Measurements from ENCODE around the gene SMIM44.
A peak's percentile ranks its signal among the peaks of the same experiment; 100 is the strongest.

SMIM44 gene

DNA sequence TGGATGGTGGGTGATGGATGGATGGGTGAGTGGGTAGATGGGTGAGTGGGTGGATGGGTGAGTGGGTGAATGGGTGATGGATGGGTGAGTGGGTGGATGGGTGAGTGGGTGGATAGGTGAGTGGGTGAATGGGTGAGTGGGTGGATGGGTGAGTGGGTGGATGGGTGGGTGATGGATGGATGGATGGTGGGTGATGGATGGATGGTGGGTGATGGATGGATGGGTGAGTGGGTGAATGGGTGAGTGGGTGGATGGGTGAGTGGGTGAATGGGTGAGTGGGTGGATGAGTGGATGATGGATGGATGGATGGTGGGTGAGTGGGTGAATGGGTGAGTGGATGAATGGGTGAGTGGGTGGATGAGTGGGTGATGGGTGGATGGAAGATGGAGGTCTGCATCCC, 5.7 kb downstream of the SMIM44 start:
- DNase-seq (ENCODE audit: low read depth) = no peak

DNA sequence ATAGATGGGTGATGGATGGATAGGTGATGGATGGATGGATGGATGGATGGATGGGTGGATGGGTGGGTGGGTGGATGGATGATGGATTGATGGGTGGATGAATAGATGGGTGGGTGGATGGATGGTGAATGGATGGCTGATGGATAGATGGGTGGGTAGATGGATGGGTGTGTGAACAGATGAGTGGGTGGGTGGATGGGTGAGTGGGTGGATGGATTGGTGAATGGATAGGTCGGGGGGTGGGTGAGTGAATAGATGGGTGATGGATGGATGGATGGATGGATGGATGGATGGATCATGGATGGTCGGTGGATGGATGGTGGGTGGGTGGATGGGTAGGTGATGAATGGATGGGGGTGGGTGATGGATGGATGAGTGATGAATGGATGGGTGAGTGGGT, 6.4 kb downstream of the SMIM44 start:
- no peak for DNase-seq (ENCODE audit: low read depth)

GRCh38 chr19:3475449-3475848, 7.8 kb downstream of the SMIM44 start:
- no peak for DNase-seq (ENCODE audit: low read depth)

- no peak for DNase-seq (ENCODE audit: low read depth)
Observed at GRCh38 chr19:3474614-3475013, 8.6 kb downstream of the SMIM44 start.

- no peak for DNase-seq (ENCODE audit: low read depth)
Observed at GRCh38 chr19:3474010-3474409, 9.2 kb downstream of the SMIM44 start.

DNA sequence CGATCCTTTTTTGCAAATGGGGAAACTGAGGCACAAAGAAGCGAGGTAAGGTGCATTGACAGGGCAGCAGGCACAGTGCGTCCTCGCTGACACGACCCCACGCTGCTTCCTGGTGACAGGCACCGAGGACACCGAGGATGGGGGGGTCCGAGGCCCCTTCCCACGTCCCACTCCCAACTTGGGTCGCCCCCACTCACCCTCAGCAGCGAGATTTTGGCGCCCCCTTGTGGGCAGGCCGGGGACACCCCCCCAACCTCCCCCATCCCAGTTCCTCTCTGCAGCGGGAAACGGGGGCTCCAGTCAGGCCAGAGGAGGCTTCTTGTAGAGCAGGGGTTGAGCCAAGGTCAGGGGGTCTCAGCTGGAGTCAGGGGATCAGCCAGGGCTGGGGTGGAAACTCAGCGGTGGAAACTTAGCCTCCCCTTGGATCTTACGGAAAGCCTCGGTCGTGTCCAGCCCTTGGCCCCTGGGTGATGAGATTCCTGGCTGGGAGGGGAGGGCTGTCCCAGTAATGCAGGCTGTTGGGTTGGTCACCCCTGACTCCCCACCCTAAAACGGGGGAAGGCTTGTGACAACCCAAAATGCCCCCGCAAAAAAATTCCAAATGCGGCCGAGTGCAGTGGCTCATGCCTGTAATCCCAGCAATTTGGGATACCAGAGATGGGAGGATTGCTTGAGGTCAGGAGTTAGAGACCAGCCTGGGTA, 11.1 kb downstream of the SMIM44 start:
- peak; percentile 24 for DNase-seq (ENCODE audit: low read depth)

- no peak for DNase-seq (ENCODE audit: low read depth)
Observed at GRCh38 chr19:3470500-3471128, 12.6 kb downstream of the SMIM44 start.

DNA sequence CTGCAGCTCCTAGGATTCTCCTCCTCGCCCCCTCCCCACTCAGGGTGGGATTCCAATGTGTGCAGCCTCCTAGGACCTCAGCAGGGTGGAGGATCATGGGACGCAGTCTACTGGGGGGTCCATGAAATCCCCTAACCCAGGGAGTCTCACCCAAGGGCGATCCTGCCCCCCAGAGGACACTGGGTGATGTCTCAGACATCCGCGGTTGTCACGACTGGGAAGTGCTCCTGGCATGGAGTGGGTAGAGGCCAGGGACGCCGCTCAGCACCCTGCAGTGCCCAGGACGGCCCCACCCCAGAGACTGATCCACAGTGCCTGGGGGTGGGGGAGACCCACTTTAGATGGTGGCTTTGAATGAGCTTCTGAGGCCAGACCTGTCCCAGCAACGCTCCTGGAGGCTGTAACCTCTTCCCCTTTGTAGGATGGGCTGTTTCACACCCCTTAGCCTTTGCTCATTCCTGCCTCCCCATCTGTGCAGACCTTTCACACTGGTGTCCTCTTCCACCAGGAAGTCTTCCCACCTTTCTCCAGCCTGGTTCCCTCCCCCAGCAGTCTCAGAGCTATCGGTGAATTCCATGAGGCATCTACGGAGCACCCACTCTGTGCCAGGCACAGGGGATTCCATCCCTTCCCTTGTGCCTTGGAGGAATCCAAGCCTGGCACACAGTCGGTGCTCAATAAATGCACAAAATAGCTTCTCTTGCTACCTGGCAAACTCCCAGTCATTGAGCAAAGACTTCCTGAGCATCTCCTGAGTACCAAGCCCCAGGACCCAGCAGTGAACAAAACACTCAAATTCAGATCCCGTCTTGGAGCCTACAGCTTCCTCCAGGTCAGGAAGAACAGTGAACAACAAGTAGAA, 13.4 kb downstream of the SMIM44 start:
- DNase-seq (ENCODE audit: low read depth) = no peak

- DNase-seq (ENCODE audit: low read depth) = no peak
Observed at GRCh38 chr19:3468211-3468610, 15.0 kb downstream of the SMIM44 start.

DNA sequence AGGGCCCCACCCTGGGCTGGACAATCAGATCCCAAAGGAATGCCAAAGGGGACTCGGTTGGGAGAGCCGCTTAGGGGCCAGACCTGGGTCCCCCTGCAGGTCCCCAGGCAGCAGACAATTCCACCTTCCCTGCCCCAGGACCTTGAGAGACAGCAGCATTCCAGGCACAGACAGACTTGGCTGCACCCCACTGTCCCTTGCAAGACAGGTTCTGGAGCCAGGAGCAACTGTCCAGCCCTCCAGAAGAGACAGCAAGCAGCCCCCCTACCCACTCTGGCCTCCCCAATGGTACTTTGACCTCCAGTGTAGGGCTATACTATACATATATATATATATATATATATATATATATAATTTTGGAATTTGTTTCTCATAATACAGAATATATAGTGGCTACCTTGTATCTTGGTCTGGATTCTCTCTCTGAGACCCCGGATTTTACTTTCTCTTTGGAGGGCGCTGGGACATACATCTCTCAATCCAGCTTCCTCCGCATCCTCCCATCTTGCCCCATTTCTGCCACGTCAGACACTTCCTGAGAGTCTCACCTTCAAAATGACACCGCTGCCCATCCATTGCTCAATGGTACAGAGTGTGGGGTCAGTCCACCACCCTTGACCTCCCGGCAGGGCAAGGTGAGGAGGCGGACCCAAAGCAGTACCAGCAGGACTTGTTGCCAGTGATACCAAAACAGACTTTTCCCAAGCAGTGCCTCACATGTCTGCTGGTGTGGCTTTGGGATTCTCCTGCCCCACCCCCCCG, 15.6 kb downstream of the SMIM44 start:
- no peak for DNase-seq (ENCODE audit: low read depth)

- no peak for DNase-seq (ENCODE audit: low read depth)
Observed at GRCh38 chr19:3466635-3467034, 16.6 kb downstream of the SMIM44 start.

GRCh38 chr19:3465552-3465951, 17.7 kb downstream of the SMIM44 start:
- DNase-seq (ENCODE audit: low read depth) = no peak

DNA sequence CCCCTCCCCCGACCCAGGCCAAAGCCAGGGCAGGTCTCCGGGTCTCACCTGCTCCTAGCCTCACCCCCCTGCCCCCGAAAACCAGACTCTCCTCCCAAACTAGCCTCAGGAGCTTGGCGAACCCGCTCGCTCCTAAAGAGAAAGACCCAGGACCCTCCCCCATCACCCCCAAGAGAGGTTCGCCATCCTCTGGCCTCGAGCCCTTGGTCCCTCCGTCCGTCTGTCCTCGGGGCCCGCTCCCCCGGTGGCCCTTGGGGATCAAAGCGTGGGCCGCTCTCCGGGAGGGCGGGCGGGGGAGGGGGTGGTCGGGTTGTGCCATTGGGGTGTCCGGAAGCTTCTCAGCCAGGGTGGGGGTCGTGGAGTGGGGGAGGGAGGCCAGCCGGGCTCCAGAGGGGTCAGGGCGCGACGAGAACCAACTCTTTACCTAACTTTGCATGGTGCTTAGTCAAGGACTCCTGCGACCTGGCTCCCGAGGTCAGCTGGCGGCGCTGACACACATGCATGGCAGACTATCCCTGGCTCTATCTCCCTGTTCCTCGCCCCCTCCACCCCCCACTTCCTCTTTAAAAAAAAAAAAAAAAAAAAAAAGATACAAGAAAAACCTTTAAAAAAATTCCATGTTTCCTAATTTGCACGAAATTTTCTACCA, 18.5 kb downstream of the SMIM44 start:
- no peak for DNase-seq (ENCODE audit: low read depth)

GRCh38 chr19:3463714-3464586, 19.3 kb downstream of the SMIM44 start:
- no peak for DNase-seq (ENCODE audit: low read depth)

GRCh38 chr19:3462991-3463713, 20.1 kb downstream of the SMIM44 start:
- no peak for DNase-seq (ENCODE audit: low read depth)

GRCh38 chr19:3459965-3460582, 23.2 kb downstream of the SMIM44 start:
- no peak for DNase-seq (ENCODE audit: low read depth)

- DNase-seq (ENCODE audit: low read depth) = no peak
Observed at GRCh38 chr19:3459089-3459881, 24.0 kb downstream of the SMIM44 start.

GRCh38 chr19:3458229-3459088, 24.8 kb downstream of the SMIM44 start:
- DNase-seq (ENCODE audit: low read depth) = no peak
